Fibroblast of peridontal ligament (primary cell): ENCODE results near the gene PSMC5.

Source experiments
- DNase-seq: peaks from one replicate; pipeline ENCODE4 v3.0.0-alpha.2; 2010; ENCODE audit errors: extremely low read depth

The PSMC5 gene

DNA sequence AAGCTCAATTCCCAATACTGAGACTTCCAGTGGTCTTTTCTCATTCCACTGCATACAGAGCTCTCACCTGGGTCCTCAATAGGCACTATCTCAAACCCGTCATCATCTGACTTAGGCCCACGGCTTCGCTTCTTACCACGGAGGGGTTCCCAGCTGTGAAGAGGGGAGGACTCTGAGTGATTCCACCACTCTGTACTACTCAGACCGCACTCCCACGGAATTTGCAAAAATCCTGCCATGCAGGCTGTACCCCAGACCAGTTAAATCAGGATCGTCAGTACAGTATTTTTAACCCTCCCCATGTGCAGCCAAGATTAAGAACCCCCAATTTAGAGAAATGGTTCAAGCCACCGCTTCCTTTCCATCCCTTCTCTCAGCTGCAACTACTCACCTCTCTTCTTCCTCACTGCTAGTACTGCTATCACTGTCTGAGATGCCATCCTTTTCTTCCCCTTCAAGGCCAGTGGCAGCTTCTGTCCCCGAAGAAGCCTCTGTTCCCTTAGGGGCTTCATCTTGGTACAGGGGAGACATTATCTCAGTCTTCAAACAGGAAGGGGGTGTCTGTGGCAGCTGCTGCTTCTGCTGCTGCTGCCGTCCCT is 6.2 kb upstream of the PSMC5 start:
- DNase-seq = no peak

DNA sequence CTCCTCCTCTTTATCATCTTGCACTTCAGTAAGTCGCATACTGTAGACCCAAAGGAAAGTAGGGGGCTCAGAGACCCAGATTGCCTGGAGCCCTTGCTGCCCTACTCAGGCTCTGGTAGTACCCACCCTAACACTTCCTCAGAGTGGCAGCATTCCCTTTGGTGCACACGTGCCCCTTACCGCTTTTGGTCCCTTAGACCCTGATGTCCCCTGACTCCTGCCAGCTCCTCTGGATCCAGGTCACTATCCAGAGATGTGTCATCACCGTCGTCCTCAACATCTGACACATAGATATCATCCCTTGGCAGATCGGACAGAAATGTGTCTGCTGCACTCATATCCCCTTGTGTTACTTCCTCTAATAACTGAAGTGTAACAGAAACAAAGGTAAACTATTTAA is 5.4 kb upstream of the PSMC5 start:
- DNase-seq = no peak

DNA sequence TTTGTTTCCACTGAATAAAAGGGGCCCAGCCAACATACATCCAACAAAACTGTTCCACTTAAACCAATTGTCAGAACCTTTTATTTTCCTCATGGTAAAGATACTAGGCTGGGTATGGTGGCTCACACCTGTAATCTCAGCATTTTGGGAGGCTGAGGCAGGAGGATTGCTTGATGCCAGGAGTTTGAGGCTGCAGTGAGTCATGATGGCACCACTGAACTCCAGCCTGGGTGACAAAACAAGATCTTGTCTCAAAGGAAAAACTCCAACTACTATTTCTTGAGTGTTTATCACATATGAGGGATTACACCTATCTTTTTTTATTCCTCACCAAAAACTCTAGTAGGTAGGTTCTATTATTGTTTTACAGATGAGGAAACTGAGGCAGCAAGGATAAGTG is 4.7 kb upstream of the PSMC5 start:
- no peak for DNase-seq

DNA sequence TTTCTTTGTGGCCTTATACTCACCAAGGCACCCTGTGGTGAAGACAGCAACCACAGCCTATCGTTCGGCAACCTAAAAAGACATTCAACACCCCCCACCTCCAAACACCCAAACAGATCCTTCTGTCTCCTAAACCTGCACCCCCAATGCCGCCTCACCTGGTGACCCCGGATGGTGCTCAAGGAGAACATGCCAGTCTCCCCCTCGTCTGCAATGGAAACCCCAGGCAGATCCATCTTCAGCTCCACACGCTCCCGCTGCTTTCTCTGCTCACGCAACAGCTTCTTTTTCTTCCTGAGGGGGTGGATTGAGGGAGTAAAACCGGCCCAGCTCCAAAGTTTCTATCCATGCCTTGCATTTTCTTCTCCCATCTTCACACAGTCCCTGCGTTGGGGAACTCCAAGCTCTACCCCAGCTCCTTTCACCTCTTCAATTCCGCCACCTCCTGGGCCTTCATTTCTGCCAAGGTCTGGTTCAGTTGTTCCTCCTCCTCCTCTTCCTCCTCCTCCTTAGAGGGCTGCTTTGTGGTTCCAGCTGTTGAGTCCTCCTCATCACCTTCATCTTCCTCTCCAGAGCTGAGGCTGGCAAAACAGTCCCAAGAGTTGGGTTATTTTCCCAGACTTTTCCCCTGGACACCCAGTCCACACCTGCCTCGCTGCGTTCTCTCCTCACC is 3.4 kb upstream of the PSMC5 start:
- DNase-seq = no peak

DNA sequence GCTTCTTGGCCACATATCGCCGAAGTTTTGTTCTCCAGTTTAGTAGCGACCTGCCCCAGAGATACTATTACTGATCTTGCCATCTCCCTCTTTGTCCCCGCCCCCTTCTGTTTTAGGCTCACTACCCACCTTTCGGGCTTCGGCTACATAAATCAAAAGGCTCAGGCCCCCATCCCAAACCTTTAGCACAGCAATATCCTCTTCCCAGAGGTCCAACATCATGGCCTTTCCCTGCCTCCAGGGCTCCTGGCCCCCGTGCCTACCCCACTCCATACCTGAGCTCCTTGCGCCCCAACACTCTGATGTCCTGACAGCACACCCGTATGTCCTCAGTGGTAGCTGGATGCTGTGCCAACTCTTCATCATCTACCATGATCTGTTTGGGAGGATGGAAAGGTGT is 2.9 kb upstream of the PSMC5 start:
- no peak for DNase-seq

DNA sequence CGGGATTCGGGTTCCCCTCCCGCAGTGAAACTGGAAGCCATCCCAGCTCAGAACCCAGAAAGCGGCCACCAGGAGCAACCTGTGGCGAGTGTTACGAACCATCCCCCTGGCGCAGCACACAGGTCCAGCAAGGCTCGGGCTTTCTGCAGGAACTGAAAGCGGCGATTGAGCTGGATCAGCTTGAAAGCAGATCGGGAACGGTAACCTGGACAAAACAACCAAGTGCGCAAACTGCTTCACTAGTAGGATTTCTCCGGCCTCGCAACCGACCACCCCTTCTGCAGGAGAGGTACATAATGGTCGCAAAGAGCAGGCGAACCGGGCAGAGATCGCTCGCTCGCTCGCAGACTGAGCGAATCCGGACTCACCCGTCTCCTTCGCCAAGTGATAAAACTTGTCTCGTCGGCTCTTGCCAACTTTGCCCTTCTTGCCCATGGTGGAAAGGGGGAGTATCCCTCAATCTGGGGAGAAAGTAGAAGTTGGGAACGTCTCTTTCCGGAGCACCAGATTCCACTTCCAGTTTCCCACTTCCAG is 696 bp upstream of the PSMC5 start:
- no peak for DNase-seq

DNA sequence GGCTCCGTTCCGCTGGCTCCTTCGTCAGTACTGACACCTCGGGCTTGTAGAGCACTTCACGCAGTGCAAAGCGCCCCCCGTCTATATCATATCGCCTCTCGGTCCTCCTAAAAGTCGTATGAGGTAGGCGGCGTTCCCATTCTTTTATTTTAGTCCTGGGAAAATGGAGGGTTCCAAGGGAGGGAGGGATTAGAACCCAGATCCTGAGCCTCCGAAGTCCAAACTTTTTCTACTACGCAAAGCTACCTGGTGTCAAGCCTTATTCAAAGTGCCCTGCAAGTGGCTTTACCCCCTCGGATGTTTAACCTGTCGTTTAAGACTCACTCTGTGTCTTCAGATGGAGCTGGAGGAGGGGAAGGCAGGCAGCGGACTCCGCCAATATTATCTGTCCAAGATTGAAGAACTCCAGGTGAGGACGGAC is 580 bp downstream of the PSMC5 start:
- no peak for DNase-seq

DNA sequence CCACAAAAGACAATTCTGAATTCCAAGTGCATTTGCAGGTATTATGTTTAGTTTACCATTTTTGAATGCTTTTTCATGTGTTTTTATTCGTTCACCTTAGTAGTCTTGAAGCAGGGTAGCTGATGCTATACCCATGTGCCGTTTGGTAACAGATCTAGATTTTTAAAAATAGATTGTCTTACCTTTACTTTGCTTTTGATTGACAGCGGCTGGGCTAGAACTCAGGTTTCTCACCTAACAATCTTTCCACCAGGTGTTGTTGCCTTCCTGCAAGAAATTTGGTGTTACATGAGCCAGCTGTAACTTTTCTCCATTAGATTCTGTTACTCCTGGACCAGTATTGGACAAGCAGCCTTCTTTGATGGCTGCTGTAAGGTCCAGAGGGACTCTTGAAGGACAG is 1.7 kb downstream of the PSMC5 start:
- no peak for DNase-seq

DNA sequence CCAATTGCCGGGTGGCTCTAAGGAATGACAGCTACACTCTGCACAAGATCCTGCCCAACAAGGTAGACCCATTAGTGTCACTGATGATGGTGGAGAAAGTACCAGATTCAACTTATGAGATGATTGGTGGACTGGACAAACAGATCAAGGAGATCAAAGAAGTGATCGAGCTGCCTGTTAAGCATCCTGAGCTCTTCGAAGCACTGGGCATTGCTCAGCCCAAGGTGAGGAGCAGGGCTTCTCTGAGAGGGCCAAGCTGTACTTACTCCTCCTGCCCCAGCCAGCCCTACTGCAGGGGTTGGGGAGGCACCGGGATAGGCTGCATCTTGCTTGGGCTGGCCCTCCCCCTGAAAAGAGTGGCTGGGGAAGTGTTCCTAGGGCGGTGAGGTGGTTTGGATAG is 3.0 kb downstream of the PSMC5 start:
- no peak for DNase-seq

DNA sequence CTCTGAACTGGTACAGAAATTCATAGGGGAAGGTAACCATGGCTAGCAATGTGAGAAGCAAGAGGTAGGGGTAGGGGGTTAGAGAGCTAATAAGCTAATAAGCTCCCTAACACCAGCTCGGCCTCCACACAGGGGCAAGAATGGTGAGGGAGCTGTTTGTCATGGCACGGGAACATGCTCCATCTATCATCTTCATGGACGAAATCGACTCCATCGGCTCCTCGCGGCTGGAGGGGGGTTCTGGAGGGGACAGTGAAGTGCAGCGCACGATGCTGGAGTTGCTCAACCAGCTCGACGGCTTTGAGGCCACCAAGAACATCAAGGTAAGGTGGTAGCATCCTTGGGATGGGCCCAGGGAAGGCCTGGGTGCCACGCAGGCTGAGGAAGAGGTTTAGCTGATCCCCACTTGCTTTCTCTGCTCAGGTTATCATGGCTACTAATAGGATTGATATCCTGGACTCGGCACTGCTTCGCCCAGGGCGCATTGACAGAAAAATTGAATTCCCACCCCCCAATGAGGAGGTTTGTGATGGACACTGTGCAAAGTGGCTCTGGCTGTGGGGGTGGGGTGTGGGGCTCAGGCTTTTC is 3.8 kb downstream of the PSMC5 start:
- DNase-seq = no peak

DNA sequence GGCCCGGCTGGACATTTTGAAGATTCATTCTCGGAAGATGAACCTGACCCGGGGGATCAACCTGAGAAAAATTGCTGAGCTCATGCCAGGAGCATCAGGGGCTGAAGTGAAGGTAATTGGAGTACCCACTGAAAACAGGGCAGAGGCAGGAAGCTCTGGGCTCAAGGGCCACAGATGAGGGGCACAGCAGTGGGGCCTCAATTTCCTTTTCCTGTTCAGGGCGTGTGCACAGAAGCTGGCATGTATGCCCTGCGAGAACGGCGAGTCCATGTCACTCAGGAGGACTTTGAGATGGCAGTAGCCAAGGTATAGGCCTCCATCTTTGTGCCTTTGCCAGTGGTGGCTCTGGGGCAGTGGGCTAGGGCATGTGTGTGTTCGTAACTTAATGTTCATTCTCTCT is 4.3 kb downstream of the PSMC5 start:
- no peak for DNase-seq

DNA sequence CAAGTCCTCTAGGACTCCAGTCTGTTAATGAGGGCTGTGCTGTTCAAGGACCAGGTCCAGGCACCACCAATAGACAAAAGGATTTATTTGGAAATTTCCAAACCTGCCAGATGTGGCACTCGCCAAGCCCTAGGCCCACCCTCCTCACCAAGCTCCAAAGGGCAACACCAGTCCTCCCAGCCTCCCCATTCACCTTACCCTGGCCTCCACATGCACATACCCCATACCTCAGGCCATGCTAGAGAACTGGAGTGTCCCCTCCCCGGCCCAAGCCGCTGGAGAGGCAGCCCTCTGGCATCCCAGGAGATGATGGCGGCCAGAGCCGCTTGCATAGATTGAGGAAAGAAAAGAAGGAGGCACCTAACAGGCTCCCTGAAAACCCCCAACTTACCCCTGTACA is 4.8 kb downstream of the PSMC5 start:
- DNase-seq = no peak

DNA sequence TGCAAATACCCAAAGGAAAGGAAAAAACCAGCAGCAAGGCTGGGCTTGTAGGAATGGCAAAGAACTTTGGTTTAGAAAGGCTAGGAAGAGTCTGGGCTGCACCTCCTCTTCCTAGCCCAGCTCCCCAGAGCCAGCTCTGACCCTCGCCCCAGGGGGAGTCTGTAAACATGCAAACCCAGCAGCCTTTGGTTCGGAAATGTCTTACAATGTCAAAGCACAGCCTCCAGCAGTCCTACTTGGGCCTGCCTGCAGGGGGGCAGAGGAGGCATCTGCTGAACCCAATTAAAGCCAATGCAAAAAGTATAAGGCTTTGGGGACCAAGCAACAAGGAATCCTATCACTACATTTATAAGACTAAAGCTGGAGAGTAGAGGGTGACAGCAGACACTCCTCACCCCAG is 5.2 kb downstream of the PSMC5 start:
- no peak for DNase-seq

DNA sequence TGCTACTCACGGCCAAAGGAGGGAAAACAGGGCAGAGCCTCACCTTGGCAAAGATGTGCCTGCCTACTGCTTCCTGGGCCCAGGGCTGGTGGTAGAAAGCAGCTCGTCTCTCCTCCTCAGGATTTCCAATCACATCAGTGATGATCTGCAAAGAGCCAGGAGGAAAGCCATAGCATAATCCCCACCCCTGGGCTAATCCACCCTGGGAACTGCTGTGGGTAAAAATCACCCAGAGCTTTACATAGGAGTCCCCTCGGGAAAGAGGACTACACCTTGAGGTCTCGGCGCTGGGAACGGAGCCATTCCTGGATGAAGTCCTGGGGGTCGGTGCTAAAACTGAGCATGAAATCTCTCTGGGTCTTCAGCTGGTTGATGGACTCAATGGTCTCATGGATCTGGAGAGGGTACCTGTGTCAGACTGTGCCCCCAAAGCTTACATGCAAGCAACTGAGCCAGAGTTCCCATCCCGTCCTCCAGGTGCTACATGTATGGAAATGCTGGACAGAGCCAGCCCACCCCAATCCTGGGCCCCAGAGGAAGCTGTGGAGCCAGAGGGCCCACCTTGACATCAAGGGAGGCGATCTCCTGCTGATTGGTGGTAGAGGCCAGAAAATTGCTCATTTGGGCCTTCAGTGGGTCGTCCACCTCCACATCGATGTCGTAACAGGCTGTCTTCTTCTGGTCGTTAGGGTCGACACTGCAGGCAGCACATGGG is 6.0 kb downstream of the PSMC5 start:
- DNase-seq = no peak

DNA sequence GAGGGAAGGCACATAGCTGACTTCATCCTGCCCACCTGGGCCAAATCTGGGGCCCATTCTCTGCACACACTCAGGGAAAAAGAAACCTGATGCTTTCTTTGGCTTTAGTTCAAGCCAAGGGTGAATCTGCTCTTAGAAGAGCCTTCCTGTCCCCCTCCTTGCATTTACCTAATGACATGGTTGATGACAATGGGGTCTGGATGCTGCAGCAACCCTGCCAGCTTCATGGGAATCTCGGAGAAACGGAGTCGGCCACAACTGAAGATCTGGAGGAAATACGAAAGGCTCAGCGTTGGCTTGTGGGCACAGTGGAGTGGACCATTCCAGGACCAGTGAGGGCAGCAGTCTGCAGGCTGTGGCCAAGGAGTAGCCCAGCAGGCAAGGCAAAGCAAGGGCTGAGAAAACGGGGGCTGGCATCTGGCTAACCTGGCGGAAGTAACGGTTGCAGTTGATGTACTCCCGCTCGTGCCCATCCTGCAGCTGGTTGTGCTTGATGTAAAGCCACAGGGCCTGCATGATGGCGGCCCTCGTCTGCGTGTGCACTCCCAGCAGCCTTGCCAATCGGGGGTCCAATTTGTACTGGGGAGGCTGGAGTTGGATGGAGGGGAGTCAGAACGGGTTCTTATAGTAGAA is 6.6 kb downstream of the PSMC5 start:
- no peak for DNase-seq

DNA sequence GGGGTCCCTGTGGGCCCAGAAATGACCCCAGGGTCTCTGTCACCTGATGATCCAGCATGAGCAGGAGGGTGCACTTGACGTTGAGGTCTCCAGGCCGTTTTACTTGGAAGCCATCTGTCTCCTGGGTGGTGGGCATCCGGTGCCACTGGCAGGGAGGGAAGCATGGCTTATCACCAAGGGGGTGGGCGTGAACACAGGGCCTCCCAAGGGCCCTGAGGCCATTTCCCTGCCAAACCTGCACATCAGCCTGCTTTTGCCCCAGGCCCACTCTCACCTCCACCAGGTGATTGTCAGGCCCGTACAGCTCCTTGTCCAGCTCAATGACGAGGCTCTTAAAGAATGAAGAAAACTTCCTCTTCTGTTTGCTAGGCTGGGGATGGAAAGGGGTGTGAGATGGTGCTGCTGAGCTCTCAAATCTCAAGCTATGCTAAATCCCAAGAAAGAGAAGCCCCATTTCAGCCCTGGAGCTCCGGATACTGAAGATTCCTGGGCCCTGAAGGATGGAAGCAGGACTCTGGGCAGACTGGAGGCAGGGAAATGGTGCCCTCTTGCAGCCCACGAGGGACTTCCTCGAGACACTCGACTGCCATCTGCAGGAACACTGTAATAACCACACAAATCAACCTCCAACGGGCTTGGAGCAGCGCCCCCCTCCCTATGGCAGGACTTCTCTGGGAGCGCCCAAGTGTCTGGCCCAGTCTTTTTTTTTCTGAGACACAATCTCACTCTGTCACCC is 7.4 kb downstream of the PSMC5 start:
- peak; percentile 66 for DNase-seq

DNA sequence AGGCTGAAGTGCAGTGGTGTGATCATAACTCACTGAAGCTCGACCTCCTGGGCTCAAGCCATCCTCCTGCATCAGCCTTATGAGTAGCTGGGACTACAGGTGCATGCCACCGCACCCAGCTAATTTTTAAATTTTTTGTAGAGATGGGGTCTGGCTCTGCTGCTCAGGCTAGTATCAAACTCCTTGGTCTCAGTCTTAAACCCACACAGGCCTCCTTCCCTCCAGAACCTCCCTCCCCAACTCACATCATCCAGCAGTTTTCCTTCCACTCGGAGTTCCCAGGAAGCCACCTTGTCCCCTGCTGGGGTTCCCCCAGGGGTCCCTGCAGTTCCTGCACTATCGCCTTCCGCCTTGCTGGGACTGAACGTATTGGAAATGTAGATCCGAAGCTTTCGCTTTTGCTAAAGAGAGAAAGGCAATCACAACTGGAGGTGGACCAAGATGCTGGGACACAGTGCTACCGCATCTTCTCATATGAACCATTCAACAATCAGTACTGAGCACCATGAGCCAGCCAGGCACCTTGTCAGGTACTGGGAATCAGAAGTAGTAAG is 8.0 kb downstream of the PSMC5 start:
- DNase-seq = no peak

DNA sequence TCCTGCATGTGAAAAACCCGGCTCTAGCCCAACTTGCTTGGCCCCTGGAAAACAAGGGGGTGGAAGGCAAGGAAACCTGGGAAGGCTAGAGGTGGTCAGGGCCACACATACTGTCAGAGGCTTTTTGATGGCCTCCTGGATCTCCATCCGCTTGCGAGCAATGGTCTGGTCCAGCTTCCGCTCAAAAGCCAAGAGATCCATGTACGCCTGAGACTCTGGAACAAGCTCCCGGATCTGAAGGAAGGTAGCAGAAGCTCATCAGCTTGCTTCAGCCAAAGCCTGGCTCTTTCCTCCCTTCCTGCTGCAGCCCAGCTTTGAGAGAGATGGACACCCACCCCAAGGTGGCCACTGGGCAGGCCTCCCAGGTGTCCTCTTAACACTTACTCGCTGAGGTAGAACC is 9.6 kb downstream of the PSMC5 start:
- DNase-seq = no peak

DNA sequence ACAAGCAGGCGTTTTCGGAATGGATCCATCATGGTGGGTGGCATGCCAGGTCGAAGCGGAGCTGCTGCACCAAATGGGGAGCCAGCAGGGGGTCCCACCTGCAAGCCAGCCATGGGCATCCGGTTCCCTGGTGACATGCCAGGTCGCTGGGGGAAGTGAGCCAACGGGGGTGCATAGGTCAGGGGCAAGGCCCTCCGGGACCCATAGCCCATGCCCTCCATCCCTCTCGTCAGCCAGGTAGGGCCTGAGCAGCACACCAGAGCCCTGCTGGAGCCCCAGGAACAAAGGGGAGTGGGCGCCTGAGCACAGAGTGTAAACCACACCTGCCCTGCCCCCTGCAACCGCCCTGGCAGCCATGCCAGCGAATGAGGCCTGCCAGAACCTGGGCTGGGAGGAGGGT is 10.2 kb downstream of the PSMC5 start:
- DNase-seq = no peak

DNA sequence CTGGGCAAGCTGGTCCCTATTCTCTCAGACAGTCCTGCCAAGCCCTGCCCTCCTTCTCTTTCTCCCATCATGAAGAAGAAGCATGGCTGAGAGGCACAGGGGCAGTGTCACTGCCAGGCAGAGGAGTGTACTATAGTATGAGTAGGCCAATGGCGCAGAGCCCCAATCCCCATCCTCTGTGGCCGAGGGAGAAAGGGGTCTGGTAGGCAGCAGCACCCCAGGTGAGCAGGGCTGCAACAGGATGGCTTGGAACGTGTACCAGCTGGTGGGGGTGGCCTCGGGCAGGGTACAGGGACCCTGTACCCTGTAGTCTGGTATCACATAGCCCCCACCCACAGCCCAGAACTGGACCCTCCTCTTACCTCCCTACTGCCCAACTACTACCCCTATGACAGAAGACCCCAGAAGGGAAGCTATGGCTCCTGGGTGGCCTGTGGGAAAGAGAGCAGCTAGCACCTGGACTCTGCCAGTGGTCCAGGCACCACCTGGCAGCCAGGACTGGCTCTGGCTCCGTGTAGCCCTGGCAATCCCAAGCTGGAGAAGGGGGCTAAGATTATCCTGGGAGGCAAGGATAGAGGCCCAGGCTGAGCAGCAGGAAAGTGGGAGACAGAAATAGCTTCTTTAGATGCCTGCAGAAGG is 10.8 kb downstream of the PSMC5 start:
- no peak for DNase-seq
